Thymus (tissue), 14 donors: ENCODE results near the gene EIF2B2. TPM values are rescaled to one million over a fixed set of nuclear protein-coding genes. Genes with fewer than 3 reads are reported as not detected.

ENCODE experiments used
- DNase-seq, 9 donors: peaks; one replicate each; pipeline ENCODE4 v3.0.0-alpha.2; 2013; ENCODE audit warnings: low spot score in 9 of 9, low read depth in 6 of 9, missing footprints in 1 of 9
- H3K27ac ChIP-seq, 2 donors: one replicate each; pipeline ENCODE4 v1.5.1; 2013; ENCODE audit warnings: control low read depth in 1 of 2, low read depth in 1 of 2, low read length in 1 of 2, mild to moderate bottlenecking in 1 of 2, moderate library complexity in 1 of 2
- H3K27me3 ChIP-seq, 2 donors: one replicate each; pipeline ENCODE4 v1.5.1; 2013; ENCODE audit warnings: low read length in 1 of 2; ENCODE audit not compliant: control insufficient read depth in 2 of 2, insufficient read depth in 1 of 2
- H3K36me3 ChIP-seq, 2 donors: one replicate each; pipeline ENCODE4 v1.5.1; 2013; ENCODE audit warnings: low read length in 1 of 2, mild to moderate bottlenecking in 1 of 2, moderate library complexity in 1 of 2; ENCODE audit not compliant: control insufficient read depth in 2 of 2, insufficient read depth in 2 of 2
- H3K4me1 ChIP-seq, 2 donors: one replicate each; pipeline ENCODE4 v1.5.1; 2013; ENCODE audit warnings: low read length in 2 of 2; ENCODE audit not compliant: control insufficient read depth in 2 of 2, insufficient read depth in 2 of 2
- H3K4me3 ChIP-seq, 2 donors: one replicate each; pipeline ENCODE4 v1.5.1; 2013; ENCODE audit warnings: low read length in 2 of 2, control low read depth in 1 of 2, mild to moderate bottlenecking in 1 of 2
- H3K9me3 ChIP-seq, 2 donors: one replicate each; pipeline ENCODE4 v1.5.1; 2013; ENCODE audit warnings: low read length in 1 of 2, mild to moderate bottlenecking in 1 of 2; ENCODE audit not compliant: control insufficient read depth in 2 of 2, insufficient read depth in 1 of 2
- WGBS: extraction: QIAGEN DNeasy Blood & Tissue Kit; methylation state at CpG from one replicate; pipeline ENCODE4 v1.1.7; 2013; 5-methylcytosine and 5-hydroxymethylcytosine counted together
- long read RNA-seq, 10 donors: transcript quantifications; one replicate each; lab custom pipeline, GENCODE V29; 2026
- polyA plus RNA-seq: library from polyadenylated mRNA; stranded (reverse); fragments of 200-250 nt; gene quantifications from one replicate; pipeline ENCODE4 v1.2.3, GENCODE V29; 2013
- total RNA-seq: library from RNA; stranded (reverse); fragments of 120-200 nt; gene quantifications from one replicate; pipeline ENCODE4 v1.2.4, GENCODE V29; 2013
- donor health status: healthy.

Gene EIF2B2
- 52.7 TPM for total RNA-seq
- polyA plus RNA-seq: 28.3 TPM
- long read RNA-seq, donor 1, full-length matches to known transcripts: 1 of 1 reads
- long read RNA-seq, donor 1, partial matches to known transcripts: 0 of 1 reads
- long read RNA-seq, donor 1, other reads (novel, unspliced or antisense): 0 of 1 reads
- long read RNA-seq, donor 2: 0 reads
- long read RNA-seq, donor 3, full-length matches to known transcripts: 33 of 38 reads
- long read RNA-seq, donor 3, partial matches to known transcripts: 5 of 38 reads
- long read RNA-seq, donor 3, other reads (novel, unspliced or antisense): 0 of 38 reads
- long read RNA-seq, donor 4, full-length matches to known transcripts: 7 of 7 reads
- long read RNA-seq, donor 4, partial matches to known transcripts: 0 of 7 reads
- long read RNA-seq, donor 4, other reads (novel, unspliced or antisense): 0 of 7 reads
- long read RNA-seq, donor 5, full-length matches to known transcripts: 24 of 29 reads
- long read RNA-seq, donor 5, partial matches to known transcripts: 5 of 29 reads
- long read RNA-seq, donor 5, other reads (novel, unspliced or antisense): 0 of 29 reads
- long read RNA-seq, donor 6, full-length matches to known transcripts: 11 of 17 reads
- long read RNA-seq, donor 6, partial matches to known transcripts: 6 of 17 reads
- long read RNA-seq, donor 6, other reads (novel, unspliced or antisense): 0 of 17 reads
- long read RNA-seq, donor 7, full-length matches to known transcripts: 19 of 19 reads
- long read RNA-seq, donor 7, partial matches to known transcripts: 0 of 19 reads
- long read RNA-seq, donor 7, other reads (novel, unspliced or antisense): 0 of 19 reads
- long read RNA-seq, donor 8, full-length matches to known transcripts: 5 of 5 reads
- long read RNA-seq, donor 8, partial matches to known transcripts: 0 of 5 reads
- long read RNA-seq, donor 8, other reads (novel, unspliced or antisense): 0 of 5 reads
- long read RNA-seq, donor 9, full-length matches to known transcripts: 10 of 10 reads
- long read RNA-seq, donor 9, partial matches to known transcripts: 0 of 10 reads
- long read RNA-seq, donor 9, other reads (novel, unspliced or antisense): 0 of 10 reads
- long read RNA-seq, donor 10, full-length matches to known transcripts: 5 of 5 reads
- long read RNA-seq, donor 10, partial matches to known transcripts: 0 of 5 reads
- long read RNA-seq, donor 10, other reads (novel, unspliced or antisense): 0 of 5 reads

DNA sequence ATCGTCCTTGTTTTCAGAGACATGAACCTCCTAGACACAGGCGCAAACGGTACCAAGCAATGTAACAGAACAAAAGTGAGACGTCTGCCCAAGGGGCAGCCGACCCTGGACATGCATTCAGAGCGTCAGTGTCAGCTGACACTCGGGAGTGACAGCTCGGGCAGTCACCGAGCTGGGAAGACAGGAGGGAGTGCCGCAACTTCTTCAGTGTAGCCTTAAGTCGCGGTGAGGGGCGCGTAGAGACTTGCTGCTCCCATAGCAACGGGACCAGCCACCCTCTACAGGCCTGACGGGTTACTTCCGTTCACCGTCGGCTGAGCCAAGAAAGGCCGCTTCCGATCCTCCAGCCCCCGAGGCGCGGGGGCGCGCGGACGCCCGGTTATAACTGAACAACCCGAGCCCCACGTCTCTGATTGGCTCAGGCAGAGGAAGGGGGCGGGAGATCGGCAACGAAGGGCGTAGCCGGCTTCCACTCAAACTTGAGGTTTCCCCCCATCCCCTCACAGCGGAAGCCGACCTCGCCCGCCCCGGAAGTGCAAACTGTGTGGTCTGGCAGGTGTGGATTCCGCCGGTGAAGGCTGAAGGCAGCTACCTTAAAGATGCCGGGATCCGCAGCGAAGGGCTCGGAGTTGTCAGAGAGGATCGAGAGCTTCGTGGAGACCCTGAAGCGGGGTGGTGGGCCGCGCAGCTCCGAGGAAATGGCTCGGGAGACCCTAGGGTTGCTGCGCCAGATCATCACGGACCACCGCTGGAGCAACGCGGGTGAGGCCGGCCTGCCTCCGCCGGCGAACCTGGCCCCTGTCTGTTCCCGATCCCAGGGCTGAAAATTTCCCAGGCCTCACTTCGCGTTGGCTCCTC lies at the start of gene EIF2B2:
Gene EIF2B2 (plus strand): TSS at position 530 of the 858 bp plus-strand sequence. CDS start 70 bp downstream, at position 600.
- Histone ChIP-seq H3K27me3 (no peaks in the 10 kb centered on the region), H3K36me3 (peaks cover 23 to 31% of the 10 kb centered on the region in 2 donors), H3K27ac (peak within 1 kb of the TSS; percentile 83 to 91), H3K9me3 (peaks cover 0 to 4% of the 10 kb centered on the region in 2 donors), H3K4me1 (peaks cover 11 to 15% of the 10 kb centered on the region in 2 donors), H3K4me3 (peak within 1 kb of the TSS; percentile 95 to 99)
- DNase-seq: peak; percentile 88 to 99 (median 98)
- WGBS: 1% methylated on average over 66 of the region's 66 CpGs

DNA sequence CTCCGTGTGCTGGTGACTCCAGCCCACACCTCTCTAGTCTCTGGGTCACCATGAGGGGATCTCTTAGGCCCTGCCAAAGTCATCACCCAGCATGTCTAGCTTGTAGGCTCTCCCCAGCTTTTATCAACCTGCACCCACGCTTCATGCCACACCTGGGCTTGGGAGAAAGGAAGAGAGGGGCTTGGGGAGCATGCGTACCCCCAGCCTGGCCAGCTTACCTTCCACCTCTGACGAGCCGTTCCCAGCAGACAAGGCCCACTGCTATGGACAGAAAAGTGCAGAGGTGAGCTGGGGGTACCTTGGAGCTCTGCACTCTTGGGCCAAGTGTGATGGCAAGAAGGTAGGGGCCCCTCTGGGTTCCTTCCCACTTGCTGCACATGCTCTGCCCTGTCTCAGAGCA lies 49.0 kb upstream of the EIF2B2 start:
- Histone ChIP-seq H3K9me3 (peaks cover 0 to 4% of the 10 kb centered on the region in 2 donors), H3K27me3 (peaks cover 3 to 32% of the 10 kb centered on the region in 2 donors), H3K36me3 (no peaks in the 10 kb centered on the region), H3K4me1 (peaks cover 7 to 28% of the 10 kb centered on the region in 2 donors), H3K27ac (no peak overlapping the region), H3K4me3 (peak overlapping the region in 1 of 2 donors; percentile 8)
- DNase-seq: no peak
- WGBS: 97% methylated on average over 5 of the region's 5 CpGs

DNA sequence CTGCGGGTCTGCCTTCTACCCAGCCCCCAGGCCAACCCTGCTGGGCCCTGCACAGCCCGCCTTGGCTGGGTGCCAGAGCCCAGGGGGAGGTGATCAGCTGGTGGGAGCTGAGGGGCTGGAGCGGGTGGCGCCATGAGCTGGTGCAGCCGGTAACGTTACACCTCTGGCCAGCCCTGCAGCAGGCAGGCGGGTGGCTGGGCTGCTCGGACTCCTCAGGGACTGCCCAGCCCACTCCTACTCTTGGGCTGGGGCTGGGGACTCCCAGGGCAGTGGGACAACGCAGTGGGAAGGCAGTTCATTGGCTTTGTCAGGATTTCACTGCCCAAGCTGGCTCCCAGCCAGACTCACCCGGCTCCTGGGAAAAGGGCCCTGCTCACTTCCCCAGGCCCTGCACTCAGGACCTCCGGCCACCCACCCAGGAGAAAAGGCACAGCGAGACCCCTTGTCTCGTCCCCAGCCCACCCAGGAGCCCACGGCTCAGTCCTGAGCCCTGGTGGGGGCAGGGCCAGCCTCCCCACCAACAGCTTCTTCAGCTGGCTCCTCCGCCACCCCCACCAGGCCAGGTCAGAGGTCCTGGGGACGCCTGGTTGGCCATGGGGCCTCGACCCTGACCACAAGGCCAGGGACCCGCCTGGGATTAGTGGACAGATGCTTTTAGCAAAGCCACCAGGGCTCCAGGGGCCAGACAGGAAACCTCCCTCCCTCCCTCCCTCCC lies 48.3 kb upstream of the EIF2B2 start:
- DNase-seq: no peak
- peak overlapping the region in 1 of 2 donors; percentile 18 for H3K4me3 ChIP-seq
- no peaks in the 10 kb centered on the region for H3K36me3 ChIP-seq
- WGBS: 74% methylated on average over 18 of the region's 18 CpGs
- peaks cover 3 to 32% of the 10 kb centered on the region in 2 donors for H3K27me3 ChIP-seq
- H3K27ac ChIP-seq: no peak overlapping the region
- peaks cover 0 to 4% of the 10 kb centered on the region in 2 donors for H3K9me3 ChIP-seq
- peaks cover 7 to 28% of the 10 kb centered on the region in 2 donors for H3K4me1 ChIP-seq

DNA sequence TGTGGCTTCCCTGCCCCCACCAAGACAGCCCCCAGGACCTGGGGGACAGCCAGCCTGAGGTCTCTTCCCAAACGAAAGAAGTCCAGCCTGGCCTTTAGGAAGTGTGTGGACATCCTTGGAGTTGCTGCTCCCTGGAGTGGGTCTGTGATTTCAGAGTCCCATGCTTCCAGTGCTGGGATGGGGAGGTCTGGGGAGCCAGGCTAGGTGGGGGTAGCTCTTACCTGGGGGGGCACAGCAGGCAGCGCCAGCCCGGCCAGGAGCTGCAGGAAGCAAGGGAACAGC lies 47.8 kb upstream of the EIF2B2 start:
- no peaks in the 10 kb centered on the region for H3K36me3 ChIP-seq
- H3K27me3 ChIP-seq: peaks cover 3 to 32% of the 10 kb centered on the region in 2 donors
- DNase-seq: no peak
- H3K27ac ChIP-seq: no peak overlapping the region
- peak overlapping the region; percentile 30 to 40 for H3K4me3 ChIP-seq
- H3K4me1 ChIP-seq: peaks cover 7 to 24% of the 10 kb centered on the region in 2 donors
- WGBS: 2% methylated on average over 3 of the region's 3 CpGs
- H3K9me3 ChIP-seq: peaks cover 0 to 4% of the 10 kb centered on the region in 2 donors

DNA sequence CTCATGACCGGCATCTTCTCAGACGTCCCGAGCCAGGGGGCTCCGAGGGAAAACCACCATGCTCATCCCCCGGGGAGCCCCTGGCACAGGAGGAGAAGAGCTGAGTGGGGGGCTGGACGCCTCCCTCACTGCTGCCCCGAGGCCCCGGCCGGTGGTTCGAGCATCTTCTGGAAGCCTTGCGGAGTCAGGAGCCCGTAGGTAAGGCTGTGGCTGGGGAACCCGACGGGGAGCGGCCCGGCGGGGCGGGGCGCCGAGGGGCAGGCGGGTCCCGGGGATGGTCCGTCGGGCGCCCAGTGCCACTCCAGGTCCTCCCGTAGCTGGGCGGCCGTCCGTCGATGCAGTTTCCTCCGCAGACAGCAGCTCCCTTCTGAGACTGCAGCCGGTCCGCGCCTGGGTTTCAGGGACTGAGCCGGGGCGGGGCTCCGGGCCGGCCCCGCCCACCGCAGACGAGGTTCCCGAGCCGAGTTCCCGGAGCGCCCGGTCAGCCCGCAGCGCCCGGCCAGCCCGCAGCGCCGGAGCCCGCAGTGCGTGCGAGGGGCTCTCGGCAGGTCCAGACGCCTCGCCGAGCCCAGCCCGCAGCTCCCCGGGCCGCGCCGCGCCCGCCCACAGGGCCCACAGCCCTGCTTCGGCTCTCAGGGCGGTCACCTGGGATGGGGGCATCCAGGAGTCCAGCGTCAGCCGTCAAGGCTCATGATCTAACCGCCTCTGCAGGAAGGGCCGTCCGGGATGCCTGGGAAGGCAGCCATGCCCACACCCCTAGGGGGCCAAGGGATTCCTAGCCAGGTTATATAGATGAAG lies 47.3 kb upstream of the EIF2B2 start, which contains the start of gene PGF:
Gene PGF (minus strand): TSS at position 369 of the 798 bp plus-strand sequence. CDS start 355 bp downstream, at position 14.
- peaks cover 7 to 24% of the 10 kb centered on the region in 2 donors for H3K4me1 ChIP-seq
- 14% methylated on average over 73 of the region's 73 CpGs for WGBS
- H3K27ac ChIP-seq: no peak within 1 kb of the TSS
- no peak for DNase-seq
- no peaks in the 10 kb centered on the region for H3K36me3 ChIP-seq
- peaks cover 0 to 4% of the 10 kb centered on the region in 2 donors for H3K9me3 ChIP-seq
- H3K27me3 ChIP-seq: peaks cover 3 to 32% of the 10 kb centered on the region in 2 donors
- peak within 1 kb of the TSS; percentile 30 to 40 for H3K4me3 ChIP-seq

DNA sequence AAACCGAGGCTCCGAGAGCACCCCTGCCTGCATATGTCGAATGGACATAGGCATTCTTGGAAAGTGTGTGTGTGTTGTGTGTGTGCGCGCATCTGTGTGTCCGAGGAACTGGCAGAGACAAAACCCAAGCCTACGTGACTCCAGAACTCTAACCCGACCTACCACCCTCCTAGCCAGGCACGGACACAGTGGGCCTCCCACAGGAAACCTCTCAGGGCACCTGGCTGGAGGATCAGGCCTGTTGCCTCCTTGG lies 46.8 kb upstream of the EIF2B2 start:
- Histone ChIP-seq H3K4me1 (peaks cover 7 to 24% of the 10 kb centered on the region in 2 donors), H3K9me3 (peaks cover 0 to 4% of the 10 kb centered on the region in 2 donors), H3K27me3 (peaks cover 3 to 32% of the 10 kb centered on the region in 2 donors), H3K36me3 (no peaks in the 10 kb centered on the region), H3K4me3 (no peak overlapping the region), H3K27ac (no peak overlapping the region)
- WGBS: 96% methylated on average over 9 of the region's 9 CpGs
- DNase-seq: no peak

DNA sequence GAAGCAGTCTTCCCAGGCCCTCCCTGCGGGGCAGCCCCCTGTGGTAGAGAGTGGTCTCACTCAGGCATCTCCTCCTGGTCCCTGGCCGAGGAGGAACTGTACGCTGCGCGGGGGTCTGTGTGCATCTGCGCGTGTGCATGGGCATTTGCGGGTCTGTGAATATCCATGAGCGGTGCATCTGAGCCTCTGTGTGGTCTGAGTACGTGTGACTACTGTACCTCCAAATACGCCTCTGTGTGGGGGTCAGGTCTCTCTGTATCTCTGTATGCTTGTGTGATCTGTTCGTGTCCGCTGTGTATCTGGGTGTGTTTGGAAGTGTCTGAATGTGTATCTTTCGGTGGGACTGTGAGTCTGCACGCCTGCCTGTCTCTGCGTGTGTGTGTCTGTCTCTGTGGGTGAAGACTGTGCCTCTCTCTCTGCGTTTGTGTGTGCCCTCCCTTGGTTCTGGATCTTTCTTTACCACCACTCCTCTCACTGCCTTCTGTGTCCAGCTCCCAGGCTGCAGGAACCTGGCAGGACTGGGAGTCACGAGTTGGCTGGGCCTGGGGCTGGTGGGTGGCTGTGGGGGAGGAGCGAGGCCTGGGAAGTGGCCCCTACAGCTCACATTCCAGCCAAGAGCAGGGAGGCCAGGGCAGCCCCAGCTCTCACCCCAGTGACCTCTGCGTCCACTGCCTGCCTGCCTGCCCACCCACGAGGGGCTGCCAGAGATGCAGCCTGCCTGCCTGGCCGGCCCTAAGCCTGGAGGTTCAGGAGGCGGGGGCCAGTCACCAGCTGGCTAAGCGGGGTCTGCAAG lies 46.2 kb upstream of the EIF2B2 start:
- 94% methylated on average over 24 of the region's 24 CpGs for WGBS
- Histone ChIP-seq H3K27ac (no peak overlapping the region), H3K36me3 (no peaks in the 10 kb centered on the region), H3K4me1 (peaks cover 7 to 24% of the 10 kb centered on the region in 2 donors), H3K9me3 (peaks cover 0 to 4% of the 10 kb centered on the region in 2 donors), H3K27me3 (peaks cover 3 to 32% of the 10 kb centered on the region in 2 donors), H3K4me3 (no peak overlapping the region)
- DNase-seq: no peak
